ENCODE results near the gene DCDC2B.
"Not testable (repeated sequence)": the region's sequence is repeated elsewhere in the genome, so short reads cannot be mapped to it uniquely, and the experiment has no call there.

Gene DCDC2B

DNA sequence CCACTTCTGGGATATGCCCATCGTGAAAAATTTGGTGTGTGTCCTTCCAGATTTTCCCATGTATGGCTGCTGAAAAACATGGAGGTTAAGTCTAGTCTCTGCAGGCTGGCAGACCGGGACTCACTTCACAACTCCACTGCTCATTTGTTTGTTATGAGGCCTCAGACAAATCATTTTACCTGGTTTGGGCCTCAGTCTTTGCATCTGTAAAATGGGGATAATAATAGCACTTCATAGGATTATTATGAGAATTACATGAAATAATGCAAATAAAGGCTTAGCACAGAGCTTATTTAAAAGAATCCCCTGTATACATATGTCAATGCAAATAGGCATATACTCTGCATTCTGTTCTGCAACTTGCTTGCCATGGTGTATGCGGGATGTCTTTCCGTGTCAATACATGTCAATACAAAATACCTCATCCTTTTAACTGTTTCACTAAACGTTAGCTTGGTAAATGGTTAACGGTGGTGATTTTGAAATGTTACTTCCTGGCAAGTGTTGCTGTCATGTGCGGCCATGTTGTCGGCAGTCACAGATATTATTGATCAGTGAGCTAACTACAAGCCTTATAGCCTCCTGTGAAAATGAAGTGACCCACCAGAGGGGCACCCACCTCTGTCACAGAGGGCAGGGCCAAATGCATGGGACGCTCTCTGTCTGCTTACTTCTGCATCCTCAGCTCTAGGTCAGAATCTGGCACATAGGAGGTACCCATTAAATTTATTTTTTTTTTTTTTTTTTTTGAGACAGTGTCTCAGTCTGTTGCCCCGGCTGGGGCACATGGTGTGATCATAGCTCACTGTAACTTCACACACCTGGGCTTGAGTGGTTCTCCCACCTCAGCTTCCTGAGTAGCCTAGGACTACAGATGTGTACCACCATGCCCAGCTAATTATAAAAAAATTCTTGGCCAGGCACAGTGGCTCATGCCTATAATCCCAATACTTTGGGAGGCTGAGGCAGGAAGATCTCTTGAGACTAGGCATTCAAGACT is 46.5 kb downstream of the DCDC2B start:
- peak overlapping the region; percentile 43 for H3K4me2 ChIP-seq (ENCODE audit: low read length)
- no peaks in the 10 kb centered on the region for H3K79me2 ChIP-seq (ENCODE audit: low read length)
- no peak overlapping the region for H3K27ac ChIP-seq (ENCODE audit: low read length)
- peak overlapping the region; percentile 85 for H2AFZ ChIP-seq (ENCODE audit: low read depth, low read length)
- TF ChIP-seq EZH2phosphoT487 (IDR thresholded peaks at IDR 0.05; ENCODE audit: low read depth) (no peak), CTCF (IDR thresholded peaks at IDR 0.05; ENCODE audit: low read depth, low read length) (no peak)
- H3K36me3 ChIP-seq (replicated peaks; ENCODE audit: low read depth, low read length), result no peaks in the 10 kb centered on the region
- H4K20me1 ChIP-seq (ENCODE audit: insufficient read depth, low read length), result no peaks in the 10 kb centered on the region
- H3K4me1 ChIP-seq (ENCODE audit: low read length), result peaks cover 45% of the 10 kb centered on the region
- H3K9ac ChIP-seq (ENCODE audit: low read length), result no peak overlapping the region
- H3K4me3 ChIP-seq (ENCODE audit: low read length), result no peak overlapping the region
- H3K27me3 ChIP-seq (ENCODE audit: low read depth, low read length), result no peaks in the 10 kb centered on the region
- peaks cover 12% of the 10 kb centered on the region; the same call in 1 of the 2 replicates for H3K9me3 ChIP-seq (ENCODE audit: insufficient read depth, low read length)

- no peaks in the 10 kb centered on the region for H3K27me3 ChIP-seq (ENCODE audit: low read depth, low read length)
- peak overlapping the region; percentile 84 for H2AFZ ChIP-seq (ENCODE audit: low read depth, low read length)
- no peaks in the 10 kb centered on the region for H3K79me2 ChIP-seq (ENCODE audit: low read length)
- peak overlapping the region; percentile 41 for H3K4me2 ChIP-seq (ENCODE audit: low read length)
- H3K4me3 ChIP-seq (ENCODE audit: low read length), result no peak overlapping the region
- peaks cover 33% of the 10 kb centered on the region for H3K4me1 ChIP-seq (ENCODE audit: low read length)
- H3K27ac ChIP-seq (ENCODE audit: low read length), result no peak overlapping the region
- no peak overlapping the region for H3K9ac ChIP-seq (ENCODE audit: low read length)
- no peaks in the 10 kb centered on the region for H3K9me3 ChIP-seq (ENCODE audit: insufficient read depth, low read length)
- H3K36me3 ChIP-seq (replicated peaks; ENCODE audit: low read depth, low read length), result no peaks in the 10 kb centered on the region
- no peaks in the 10 kb centered on the region for H4K20me1 ChIP-seq (ENCODE audit: insufficient read depth, low read length)
- TF ChIP-seq CTCF (IDR thresholded peaks at IDR 0.05; ENCODE audit: low read depth, low read length), result no peak
- TF ChIP-seq EZH2phosphoT487 (IDR thresholded peaks at IDR 0.05; ENCODE audit: low read depth), result no peak
These were observed 47.8 kb downstream of the DCDC2B start for GRCh38 chr1:32256473-32257226.

DNA sequence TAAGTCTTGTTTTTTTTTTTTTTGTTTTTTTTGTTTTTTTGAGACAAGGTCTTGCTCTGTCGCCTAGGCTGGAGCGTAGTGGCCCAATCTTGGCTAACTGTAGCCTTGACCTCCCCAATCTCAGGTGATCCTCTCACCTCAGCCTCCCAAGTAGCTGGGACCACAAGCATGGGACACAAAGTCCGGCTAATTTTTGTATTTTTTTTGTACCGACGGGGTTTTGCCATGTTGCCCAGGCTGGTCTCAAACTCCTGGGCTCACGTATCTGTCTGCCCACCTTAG is 48.3 kb downstream of the DCDC2B start:
- Histone ChIP-seq H3K4me1 (ENCODE audit: low read length) (peaks cover 29% of the 10 kb centered on the region), H3K4me2 (ENCODE audit: low read length) (no peak overlapping the region), H3K4me3 (ENCODE audit: low read length) (no peak overlapping the region), H3K9me3 (ENCODE audit: insufficient read depth, low read length) (no peaks in the 10 kb centered on the region), H4K20me1 (ENCODE audit: insufficient read depth, low read length) (no peaks in the 10 kb centered on the region), H3K27me3 (ENCODE audit: low read depth, low read length) (no peaks in the 10 kb centered on the region), H2AFZ (ENCODE audit: low read depth, low read length) (no peak overlapping the region), H3K79me2 (ENCODE audit: low read length) (no peaks in the 10 kb centered on the region), H3K9ac (ENCODE audit: low read length) (no peak overlapping the region), H3K27ac (ENCODE audit: low read length) (no peak overlapping the region), H3K36me3 (replicated peaks; ENCODE audit: low read depth, low read length) (no peaks in the 10 kb centered on the region)
- TF ChIP-seq CTCF (IDR thresholded peaks at IDR 0.05; ENCODE audit: low read depth, low read length) (no peak), EZH2phosphoT487 (IDR thresholded peaks at IDR 0.05; ENCODE audit: low read depth) (no peak)

GRCh38 chr1:32263236-32263593 is 54.3 kb downstream of the DCDC2B start:
- not testable (repeated sequence) for H2AFZ ChIP-seq (ENCODE audit: low read depth, low read length); H3K4me2 ChIP-seq (ENCODE audit: low read length); H3K79me2 ChIP-seq (ENCODE audit: low read length); H3K9ac ChIP-seq (ENCODE audit: low read length); H3K27ac ChIP-seq (ENCODE audit: low read length); H3K36me3 ChIP-seq (replicated peaks; ENCODE audit: low read depth, low read length); H3K9me3 ChIP-seq (ENCODE audit: insufficient read depth, low read length); H4K20me1 ChIP-seq (ENCODE audit: insufficient read depth, low read length); H3K27me3 ChIP-seq (ENCODE audit: low read depth, low read length); H3K4me3 ChIP-seq (ENCODE audit: low read length)
- H3K4me1 ChIP-seq (ENCODE audit: low read length), result peaks cover 13% of the 10 kb centered on the region; the same call in 1 of the 2 replicates
